Measurements from ENCODE around the gene FNDC3B. TPM values are rescaled to one million over a fixed set of nuclear protein-coding genes. Genes with fewer than 3 reads are reported as not detected.

FNDC3B gene
- total RNA-seq, 1 donor from 2014 or later: 160 TPM

GRCh38 chr3:172224560-172225214, 185.3 kb downstream of the FNDC3B start:
- DNase-seq (no peak), ATAC-seq (no peak)
- Histone ChIP-seq H3K36me3 (peaks cover 21% of the 10 kb centered on the region), H3K4me3 (no peak overlapping the region), H3K9me3 (no peaks in the 10 kb centered on the region), H3K27me3 (no peaks in the 10 kb centered on the region), H3K27ac (no peak overlapping the region), H3K4me1 (peaks cover 8% of the 10 kb centered on the region)
- intact Hi-C loops (cut with DNase I): no loop called here
- TF ChIP-seq CTCF (IDR thresholded peaks at IDR 0.05): no peak

- Histone ChIP-seq H3K4me1 (peaks cover 8% of the 10 kb centered on the region), H3K27ac (no peak overlapping the region), H3K9me3 (no peaks in the 10 kb centered on the region), H3K36me3 (peaks cover 21% of the 10 kb centered on the region), H3K27me3 (no peaks in the 10 kb centered on the region), H3K4me3 (no peak overlapping the region)
- intact Hi-C loops (cut with DNase I): no loop called here
- no peak for TF ChIP-seq CTCF (IDR thresholded peaks at IDR 0.05)
- ATAC-seq (no peak), DNase-seq (no peak)
Measured at GRCh38 chr3:172225215-172225707, 185.9 kb downstream of the FNDC3B start.

- H3K27ac ChIP-seq: no peak overlapping the region
- no peak for DNase-seq
- intact Hi-C loops (cut with DNase I): no loop called here
Measured at GRCh38 chr3:172226831-172227230, 187.5 kb downstream of the FNDC3B start.

GRCh38 chr3:172227340-172228035, 188.1 kb downstream of the FNDC3B start:
- peaks cover 3% of the 10 kb centered on the region for H3K4me1 ChIP-seq
- no peaks in the 10 kb centered on the region for H3K9me3 ChIP-seq
- no peaks in the 10 kb centered on the region for H3K27me3 ChIP-seq
- intact Hi-C loops (cut with DNase I): no loop called here
- peaks cover 21% of the 10 kb centered on the region for H3K36me3 ChIP-seq
- ATAC-seq (no peak), DNase-seq (no peak)
- H3K4me3 ChIP-seq: no peak overlapping the region
- no peak for TF ChIP-seq CTCF (IDR thresholded peaks at IDR 0.05)
- no peak overlapping the region for H3K27ac ChIP-seq

More at GRCh38 chr3:172226831-172227230, 187.5 kb downstream of the FNDC3B start:
- no peak overlapping the region for H3K4me3 ChIP-seq
- no peaks in the 10 kb centered on the region for H3K27me3 ChIP-seq
- H3K9me3 ChIP-seq: no peaks in the 10 kb centered on the region
- TF ChIP-seq CTCF (IDR thresholded peaks at IDR 0.05): no peak
- no peak for ATAC-seq
- H3K4me1 ChIP-seq: peaks cover 8% of the 10 kb centered on the region
- H3K36me3 ChIP-seq: peaks cover 21% of the 10 kb centered on the region

- ATAC-seq: no peak
- Histone ChIP-seq H3K4me1 (no peaks in the 10 kb centered on the region), H3K9me3 (no peaks in the 10 kb centered on the region), H3K27ac (no peak overlapping the region), H3K36me3 (peaks cover 21% of the 10 kb centered on the region), H3K4me3 (no peak overlapping the region), H3K27me3 (no peaks in the 10 kb centered on the region)
- no peak for DNase-seq
- intact Hi-C loops (cut with DNase I): no loop called here
- TF ChIP-seq CTCF (IDR thresholded peaks at IDR 0.05): no peak
Measured at GRCh38 chr3:172228036-172228415, 188.6 kb downstream of the FNDC3B start.

Data from upper lobe of right lung (tissue), 1 donor.